IPS-18c (cell line): Measurements from ENCODE around the gene ADGRB3.
"Not testable (repeated sequence)": the region's sequence is repeated elsewhere in the genome, so short reads cannot be mapped to it uniquely, and the experiment has no call there.

Source experiments
- H3K4me3 ChIP-seq: 2 replicates; pipeline ENCODE4 v1.7.0; 2013; ENCODE audit warnings: low read depth, mild to moderate bottlenecking, low read length, moderate library complexity; ENCODE audit not compliant: insufficient read depth
- H3K9me3 ChIP-seq: one replicate; pipeline ENCODE4 v1.6.1; 2013; ENCODE audit warnings: mild to moderate bottlenecking, low read length, moderate library complexity; ENCODE audit not compliant: control insufficient read depth, insufficient read depth

ADGRB3 gene

GRCh38 chr6:68790128-68790527 is 155.0 kb downstream of the ADGRB3 start:
- H3K4me3 ChIP-seq, H3K9me3 ChIP-seq: not testable (repeated sequence)

GRCh38 chr6:68814976-68815375 is 179.9 kb downstream of the ADGRB3 start:
- not testable (repeated sequence) for H3K9me3 ChIP-seq, H3K4me3 ChIP-seq

GRCh38 chr6:68826501-68826900 is 191.4 kb downstream of the ADGRB3 start:
- H3K9me3 ChIP-seq: no peaks in the 10 kb centered on the region
- H3K4me3 ChIP-seq: no peak overlapping the region

GRCh38 chr6:68834551-68834950 is 199.5 kb downstream of the ADGRB3 start:
- no peaks in the 10 kb centered on the region for H3K9me3 ChIP-seq
- H3K4me3 ChIP-seq: no peak overlapping the region

- Histone ChIP-seq H3K4me3 (no peak overlapping the region), H3K9me3 (no peaks in the 10 kb centered on the region)
These were observed 203.5 kb downstream of the ADGRB3 start for GRCh38 chr6:68838571-68838970.

GRCh38 chr6:68852791-68853190 is 217.7 kb downstream of the ADGRB3 start:
- Histone ChIP-seq H3K9me3 (no peaks in the 10 kb centered on the region), H3K4me3 (no peak overlapping the region)

GRCh38 chr6:68859233-68859632 is 224.2 kb downstream of the ADGRB3 start:
- peaks cover 5% of the 10 kb centered on the region for H3K9me3 ChIP-seq
- no peak overlapping the region for H3K4me3 ChIP-seq

GRCh38 chr6:68868646-68869045 is 233.6 kb downstream of the ADGRB3 start:
- Histone ChIP-seq H3K4me3 (no peak overlapping the region), H3K9me3 (peaks cover 12% of the 10 kb centered on the region)

GRCh38 chr6:68873236-68873635 is 238.2 kb downstream of the ADGRB3 start:
- Histone ChIP-seq H3K9me3 (no peaks in the 10 kb centered on the region), H3K4me3 (no peak overlapping the region)

GRCh38 chr6:68874747-68875146 is 239.7 kb downstream of the ADGRB3 start:
- H3K9me3 ChIP-seq: no peaks in the 10 kb centered on the region

GRCh38 chr6:68875403-68875802 is 240.3 kb downstream of the ADGRB3 start:
- Histone ChIP-seq H3K4me3 (no peak overlapping the region), H3K9me3 (no peaks in the 10 kb centered on the region)

More at GRCh38 chr6:68874747-68875146, 239.7 kb downstream of the ADGRB3 start:
- no peak overlapping the region for H3K4me3 ChIP-seq

GRCh38 chr6:68876792-68877493 is 241.9 kb downstream of the ADGRB3 start:
- no peaks in the 10 kb centered on the region for H3K9me3 ChIP-seq
- H3K4me3 ChIP-seq: no peak overlapping the region

- H3K4me3 ChIP-seq: no peak overlapping the region
These were observed 245.2 kb downstream of the ADGRB3 start for GRCh38 chr6:68880050-68880813.

GRCh38 chr6:68883325-68883724 is 248.2 kb downstream of the ADGRB3 start:
- not testable (repeated sequence) for H3K9me3 ChIP-seq, H3K4me3 ChIP-seq

More at GRCh38 chr6:68880050-68880813, 245.2 kb downstream of the ADGRB3 start:
- H3K9me3 ChIP-seq: no peaks in the 10 kb centered on the region

- peaks cover 2% of the 10 kb centered on the region for H3K9me3 ChIP-seq
- no peak overlapping the region for H3K4me3 ChIP-seq
These were observed 256.3 kb downstream of the ADGRB3 start for GRCh38 chr6:68891419-68891818.

- H3K9me3 ChIP-seq: peaks cover 2% of the 10 kb centered on the region
- H3K4me3 ChIP-seq: no peak overlapping the region
These were observed 257.4 kb downstream of the ADGRB3 start for GRCh38 chr6:68892452-68892851.

- no peak overlapping the region for H3K4me3 ChIP-seq
These were observed 260.8 kb downstream of the ADGRB3 start for GRCh38 chr6:68895929-68896328.

GRCh38 chr6:68901044-68901443 is 266.0 kb downstream of the ADGRB3 start:
- no peaks in the 10 kb centered on the region for H3K9me3 ChIP-seq
- H3K4me3 ChIP-seq: no peak overlapping the region

More at GRCh38 chr6:68895929-68896328, 260.8 kb downstream of the ADGRB3 start:
- peaks cover 2% of the 10 kb centered on the region for H3K9me3 ChIP-seq
